H54 (cell line): ENCODE results near the gene STXBP6.

ENCODE experiments used
- DNase-seq: peaks from one replicate; pipeline ENCODE4 v3.0.0; 2011; ENCODE audit warnings: low spot score, mixed read lengths; ENCODE audit not compliant: insufficient read length
- FAIRE-seq: peaks from 3 replicates; lab custom pipeline; 2011; peaks lifted over from hg19 to GRCh38; lab: Jason Lieb, UNC
- POLR2A ChIP-seq: IDR thresholded peaks from 2 replicates; pipeline ENCODE4 v1.6.1; 2011; ENCODE audit warnings: low read depth, mild to moderate bottlenecking, low read length

STXBP6 gene

DNA sequence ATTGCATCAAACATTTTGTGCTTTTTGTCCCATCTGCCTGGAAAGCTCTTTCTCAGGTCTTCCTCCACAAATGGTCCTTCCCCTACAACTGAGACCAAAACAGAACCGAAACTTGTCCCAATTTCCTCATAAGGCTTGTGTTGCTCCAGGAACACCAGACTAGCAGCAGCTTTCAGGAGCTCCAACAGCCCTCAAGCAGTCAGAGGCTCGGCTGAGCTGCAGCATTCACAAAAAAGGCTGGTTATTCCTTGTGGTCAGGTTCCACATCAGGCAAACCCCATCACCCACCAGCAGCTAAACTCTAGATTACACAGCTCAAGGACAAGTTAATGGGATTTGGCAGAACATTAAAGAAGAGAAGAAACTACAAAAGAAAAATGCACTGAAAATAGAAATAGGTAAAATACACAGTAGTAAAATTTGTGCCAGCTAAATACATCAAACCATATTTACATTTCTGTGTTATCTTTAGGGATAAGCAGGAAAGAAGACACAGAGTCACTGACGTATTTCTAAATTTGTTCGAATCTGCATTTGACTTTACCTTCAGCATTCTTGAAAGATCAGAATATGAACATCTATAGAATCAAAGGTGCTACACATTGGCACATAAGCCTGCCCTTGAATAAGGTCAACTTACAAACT is 141.2 kb downstream of the STXBP6 start:
- no peak for TF ChIP-seq POLR2A
- FAIRE-seq (no peak), DNase-seq (no peak)

DNA sequence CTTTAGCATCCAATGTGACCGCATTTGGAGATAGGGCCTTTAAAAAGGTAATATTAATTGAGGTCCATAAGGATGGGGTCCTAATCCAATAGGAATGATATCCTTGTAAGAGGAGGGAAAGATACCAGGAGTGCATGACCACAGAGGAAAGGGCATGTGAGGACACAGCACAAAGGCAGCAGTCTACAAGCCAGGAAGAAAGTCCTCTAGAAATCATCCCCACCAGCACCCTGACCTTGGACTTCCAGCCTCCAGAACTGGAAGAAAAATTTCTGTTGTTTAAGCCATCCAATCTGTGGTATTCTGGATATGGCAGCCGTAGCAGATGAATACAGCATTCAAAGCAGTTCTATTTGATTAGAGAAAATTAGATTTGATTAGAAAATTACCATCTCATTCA is 145.4 kb downstream of the STXBP6 start:
- no peak for FAIRE-seq
- DNase-seq, result no peak
- no peak for TF ChIP-seq POLR2A

DNA sequence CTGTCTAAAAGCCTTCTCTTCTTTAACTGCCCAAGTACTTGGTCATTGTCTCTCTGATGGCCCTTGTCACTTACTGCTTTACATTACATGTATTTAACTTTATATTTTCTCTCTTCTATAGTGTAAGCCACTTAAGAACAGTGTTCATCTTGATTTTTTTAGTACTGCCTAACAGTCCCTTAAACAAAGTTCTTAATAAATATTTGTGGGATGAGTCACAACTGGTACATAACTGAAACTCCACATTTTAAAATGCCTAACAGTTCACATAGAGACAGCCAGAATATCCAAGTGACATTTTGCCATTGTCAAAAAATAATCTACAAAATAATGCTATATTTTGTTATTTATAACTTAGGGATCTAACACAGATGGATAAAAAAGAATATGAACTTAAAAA is 146.6 kb downstream of the STXBP6 start:
- FAIRE-seq (no peak), DNase-seq (no peak)
- no peak for TF ChIP-seq POLR2A

DNA sequence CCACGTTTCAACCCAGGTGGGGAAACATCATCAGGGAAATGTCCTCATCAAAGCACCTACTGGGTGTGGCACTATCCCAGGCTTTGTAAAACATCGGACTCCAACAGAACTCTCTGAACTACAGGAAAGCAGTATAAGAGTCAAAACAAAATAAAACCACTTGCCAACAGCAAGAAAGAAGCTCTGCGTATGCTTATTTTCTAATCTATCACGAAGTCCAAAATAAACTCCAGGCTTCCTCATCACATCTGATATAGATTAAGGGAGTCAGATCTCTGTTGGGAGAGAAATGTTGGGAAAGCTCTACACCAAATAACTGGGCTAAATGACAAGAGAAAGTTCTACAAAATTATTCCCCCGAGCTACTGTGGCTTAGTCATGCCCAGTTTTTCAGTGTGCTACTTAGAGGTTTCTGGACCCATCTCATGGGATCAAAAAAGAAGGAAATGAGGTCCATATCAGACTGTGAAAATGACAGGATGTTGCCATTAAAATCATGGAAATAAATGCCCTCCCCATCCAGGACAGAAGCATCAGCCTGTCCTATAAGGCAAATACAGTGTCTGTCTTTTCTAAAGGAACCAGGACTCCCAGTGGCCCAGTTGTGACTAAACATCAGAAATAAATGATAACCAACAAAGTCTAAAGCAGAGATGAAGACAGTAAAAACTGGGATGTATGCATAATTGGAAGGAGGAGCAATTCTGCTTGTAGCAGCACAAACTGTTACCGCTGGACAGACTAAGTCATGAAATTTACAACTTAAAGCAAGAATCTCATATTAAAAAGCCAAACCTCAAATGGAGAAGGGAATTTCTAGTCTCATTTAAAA is 149.5 kb downstream of the STXBP6 start:
- no peak for TF ChIP-seq POLR2A
- FAIRE-seq (no peak), DNase-seq (no peak)

DNA sequence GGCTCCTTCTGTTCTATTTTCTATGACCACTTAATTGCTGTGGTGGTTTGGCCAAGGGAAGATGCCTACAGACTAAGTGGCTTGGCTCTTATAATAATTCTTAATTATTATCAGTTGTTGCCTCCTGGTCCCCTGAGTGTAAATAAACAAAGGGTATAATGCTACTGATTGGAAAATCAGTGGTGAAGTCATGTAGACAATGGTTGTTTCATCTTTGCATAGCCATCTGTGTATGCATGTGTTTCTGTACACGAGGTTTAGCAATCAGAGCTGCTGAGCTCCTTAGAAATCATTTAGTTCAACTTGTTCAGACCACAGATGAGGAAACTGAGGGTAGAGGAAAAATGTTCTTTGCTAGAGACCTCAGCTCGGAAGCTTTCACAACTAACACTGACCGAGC is 152.2 kb downstream of the STXBP6 start:
- no peak for FAIRE-seq
- TF ChIP-seq POLR2A, result no peak
- no peak for DNase-seq

DNA sequence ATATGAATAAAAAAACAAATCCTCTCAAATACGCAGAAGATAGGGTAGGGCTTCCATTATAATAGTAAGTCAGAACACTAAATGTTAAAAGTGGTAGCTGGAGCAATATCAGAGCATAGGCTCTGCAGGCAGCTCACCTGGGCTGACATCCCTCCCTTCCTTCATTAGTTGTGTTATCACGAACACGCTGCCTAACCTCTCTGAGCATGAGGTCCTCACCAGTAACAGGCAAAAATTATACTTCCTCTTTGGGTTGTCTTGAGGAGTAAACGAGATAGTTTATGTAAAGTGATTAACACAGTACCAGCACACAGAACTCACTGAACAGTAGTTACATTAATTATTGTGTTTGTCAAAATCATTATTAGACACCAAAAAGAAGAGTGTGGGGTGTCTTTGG is 154.3 kb downstream of the STXBP6 start:
- no peak for TF ChIP-seq POLR2A
- DNase-seq (no peak), FAIRE-seq (no peak)

DNA sequence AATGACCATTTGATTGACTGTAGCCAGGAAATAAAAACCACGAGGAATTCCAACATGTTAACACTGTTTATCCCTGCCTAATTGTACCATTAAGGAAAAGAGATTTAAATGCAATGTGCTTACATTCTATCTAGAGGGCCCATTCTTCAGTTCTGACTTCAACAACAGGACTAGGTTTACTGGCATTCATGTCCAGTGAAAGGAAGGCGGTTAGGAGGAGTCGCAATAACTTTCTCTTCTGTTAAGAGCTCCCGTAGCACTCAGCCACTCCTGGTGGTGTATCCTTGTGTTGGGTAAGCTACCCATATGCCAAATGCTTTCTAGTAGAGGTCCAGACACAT is 154.7 kb downstream of the STXBP6 start:
- no peak for FAIRE-seq
- TF ChIP-seq POLR2A, result no peak
- no peak for DNase-seq

DNA sequence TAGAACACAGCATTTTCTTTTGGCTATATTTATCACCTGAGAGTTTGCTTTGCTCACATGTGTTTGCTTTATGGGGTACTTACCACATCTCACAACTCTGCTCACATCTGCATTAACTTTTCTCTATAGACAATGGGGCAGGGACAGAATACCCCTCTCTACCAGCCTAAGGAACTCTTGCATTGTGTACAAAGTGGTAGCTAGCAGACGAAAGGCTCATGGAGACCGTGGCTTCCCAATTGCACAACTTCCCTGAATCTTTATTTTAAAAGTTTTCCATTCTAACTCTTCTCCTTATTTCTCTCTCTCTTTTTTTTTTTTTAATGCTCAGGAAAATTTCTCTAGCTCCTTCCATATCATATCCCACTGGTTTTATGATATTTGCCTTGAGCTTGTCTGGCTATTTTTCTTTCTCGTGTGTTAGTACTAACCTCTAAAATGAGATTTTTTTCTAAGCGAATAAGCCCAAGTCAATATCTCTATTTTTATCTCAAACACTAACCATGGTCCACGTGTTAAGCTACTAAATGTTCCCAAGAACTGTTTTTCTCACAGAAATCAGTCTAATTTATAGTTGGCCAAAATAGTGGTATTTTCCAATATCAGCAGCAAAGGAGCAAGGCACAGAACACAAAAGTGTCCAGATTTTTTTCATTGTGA is 155.2 kb downstream of the STXBP6 start:
- DNase-seq, result no peak
- no peak for TF ChIP-seq POLR2A
- no peak for FAIRE-seq

DNA sequence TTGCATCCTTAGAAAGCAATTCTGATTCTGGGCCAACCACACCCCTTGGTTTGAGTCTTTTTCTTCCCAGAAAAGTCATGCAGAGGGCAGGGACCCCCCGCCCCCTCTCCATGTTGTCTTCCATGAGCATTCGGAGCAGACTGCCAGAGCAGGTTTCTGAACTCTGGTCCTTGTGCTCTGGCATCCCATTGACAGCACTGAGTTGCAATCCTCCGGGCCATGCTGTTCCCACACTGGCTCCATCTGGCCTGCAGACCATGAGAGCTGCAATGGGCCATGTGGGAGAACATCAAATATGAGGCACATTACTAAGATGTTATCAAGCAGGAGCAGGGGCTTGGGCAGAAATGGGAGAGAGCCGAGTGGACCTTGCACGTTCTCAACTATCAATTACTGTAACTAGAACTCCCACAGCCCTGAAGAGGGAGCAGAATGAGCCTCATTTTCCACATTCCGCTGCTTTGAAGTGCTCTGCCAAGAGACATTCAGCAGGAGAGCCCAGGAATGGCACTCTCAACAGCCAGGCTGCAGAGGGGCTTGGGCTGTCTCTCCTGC is 157.4 kb downstream of the STXBP6 start:
- FAIRE-seq (no peak), DNase-seq (no peak)
- TF ChIP-seq POLR2A, result no peak

DNA sequence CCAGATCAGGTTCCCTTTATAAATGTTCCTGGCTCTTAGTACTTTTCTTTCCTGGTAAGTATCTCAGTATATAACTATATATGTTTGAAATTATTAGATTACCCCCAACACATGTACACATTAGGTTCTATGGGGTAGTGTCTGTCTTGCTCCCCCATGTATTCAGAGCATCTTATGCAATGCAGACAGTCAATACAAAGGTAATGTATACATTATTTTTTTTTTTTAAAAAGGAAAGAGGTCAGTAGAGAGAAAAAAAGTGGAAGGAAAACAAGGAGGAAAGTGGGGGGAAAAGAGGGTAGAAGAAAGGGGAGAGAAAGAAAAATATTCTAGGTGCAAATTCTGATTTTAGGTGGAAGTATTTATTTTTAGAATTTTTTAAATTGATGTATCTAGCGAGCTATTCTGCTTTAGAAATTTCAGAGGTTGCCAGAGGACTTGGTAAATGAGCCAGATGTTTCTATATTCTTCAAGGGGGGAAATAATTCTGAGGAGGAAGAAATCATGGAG is 157.9 kb downstream of the STXBP6 start:
- DNase-seq (no peak), FAIRE-seq (no peak)
- no peak for TF ChIP-seq POLR2A

DNA sequence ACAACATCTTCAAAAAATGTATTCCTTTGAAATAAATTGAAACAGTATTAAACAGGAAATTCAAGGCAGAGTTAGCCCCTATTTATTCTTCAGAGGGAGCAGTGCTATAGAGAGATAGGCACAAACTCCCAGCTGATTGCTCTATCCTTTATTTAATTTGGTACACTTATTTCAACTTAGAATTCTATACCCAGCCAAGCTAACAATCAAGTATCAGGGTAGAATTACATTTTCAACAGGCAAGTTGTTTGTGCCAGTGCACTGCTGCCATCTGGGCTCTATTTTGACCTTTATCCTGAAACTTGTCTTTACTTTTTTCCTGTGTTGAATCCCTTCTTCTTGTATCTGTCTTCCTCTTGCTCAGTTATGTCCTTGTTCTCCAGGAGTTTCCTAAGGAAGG is 159.2 kb downstream of the STXBP6 start:
- FAIRE-seq, result no peak
- DNase-seq, result no peak

DNA sequence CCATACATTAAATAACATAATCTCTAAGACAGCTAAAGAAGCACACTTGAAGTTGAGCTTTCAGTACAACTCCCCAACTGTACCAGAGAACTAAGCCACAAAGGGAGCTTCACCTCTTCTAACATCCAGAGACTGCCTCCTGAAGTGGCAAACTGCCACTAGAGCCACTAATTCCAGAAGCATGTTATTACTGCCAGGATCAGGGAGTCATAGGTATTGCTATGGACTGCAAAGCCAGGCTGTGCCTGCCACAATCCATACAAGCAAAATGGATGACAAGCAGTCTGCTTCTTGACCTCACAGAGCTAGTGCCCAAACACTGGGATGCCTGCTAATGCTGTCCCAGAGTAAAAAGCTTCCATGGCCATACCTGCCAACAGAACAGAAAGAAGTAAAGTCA is 160.1 kb downstream of the STXBP6 start:
- no peak for FAIRE-seq
- TF ChIP-seq POLR2A, result no peak
- DNase-seq, result no peak

More for the DNA sequence above, 159.2 kb downstream of the STXBP6 start:
- no peak for TF ChIP-seq POLR2A

DNA sequence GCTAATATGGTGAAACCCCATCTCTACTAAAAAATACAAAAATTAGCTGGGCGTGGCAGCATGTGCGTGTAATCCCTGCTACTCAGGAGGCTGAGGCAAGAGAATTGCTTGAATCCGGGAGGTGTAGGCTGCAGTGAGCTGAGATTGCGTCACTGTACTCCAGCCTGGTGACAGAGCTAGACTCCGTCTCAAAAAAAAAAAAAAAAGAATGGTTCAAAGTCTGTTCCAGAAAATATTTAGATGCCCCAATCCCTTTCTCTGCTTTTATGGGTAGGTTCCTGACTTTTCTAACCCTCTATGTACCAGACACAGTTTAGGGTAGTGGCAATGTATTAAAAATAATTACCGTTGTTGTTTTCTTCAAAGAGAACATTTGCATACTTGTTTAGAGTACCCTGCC is 161.4 kb downstream of the STXBP6 start:
- DNase-seq (no peak), FAIRE-seq (no peak)
- no peak for TF ChIP-seq POLR2A
